ENCODE results near the gene ZNF841. TPM values are rescaled to one million over a fixed set of nuclear protein-coding genes. Genes with fewer than 3 reads are reported as not detected.
"Not testable (repeated sequence)": the region's sequence is repeated elsewhere in the genome, so short reads cannot be mapped to it uniquely, and the experiment has no call there.

Gene ZNF841
- total RNA-seq, 1 donor: 41.9 TPM

- peak; percentile 4 for DNase-seq (ENCODE audit: low read depth)
- no peak for TF ChIP-seq CTCF (IDR thresholded peaks at IDR 0.05; ENCODE audit: insufficient read depth, low read depth, low read length)
- no peak overlapping the region for H3K4me3 ChIP-seq (ENCODE audit: low read depth, low read length)
Measured at GRCh38 chr19:52101866-52102562, 6.4 kb upstream of the ZNF841 start.

GRCh38 chr19:52099497-52100138, 4.1 kb upstream of the ZNF841 start:
- no peak for TF ChIP-seq CTCF (IDR thresholded peaks at IDR 0.05; ENCODE audit: insufficient read depth, low read depth, low read length)
- H3K4me3 ChIP-seq (ENCODE audit: low read depth, low read length): no peak overlapping the region
- peak; percentile 41 for DNase-seq (ENCODE audit: low read depth)

GRCh38 chr19:52096416-52096815, 851 bp upstream of the ZNF841 start:
- H3K4me3 ChIP-seq (ENCODE audit: low read depth, low read length); DNase-seq (ENCODE audit: low read depth): not testable (repeated sequence)

GRCh38 chr19:52094526-52095130, 937 bp downstream of the ZNF841 start:
- TF ChIP-seq CTCF (IDR thresholded peaks at IDR 0.05; ENCODE audit: insufficient read depth, low read depth, low read length): no peak
- H3K4me3 ChIP-seq (ENCODE audit: low read depth, low read length): peak overlapping the region; percentile 100
- peak; percentile 6 for DNase-seq (ENCODE audit: low read depth)

GRCh38 chr19:52086481-52086880, 9.1 kb downstream of the ZNF841 start:
- TF ChIP-seq CTCF (IDR thresholded peaks at IDR 0.05; ENCODE audit: insufficient read depth, low read depth, low read length): no peak
- DNase-seq (ENCODE audit: low read depth): peak; percentile 63
- H3K4me3 ChIP-seq (ENCODE audit: low read depth, low read length): no peak overlapping the region

- DNase-seq (ENCODE audit: low read depth): peak; percentile 42
Measured at GRCh38 chr19:52070496-52070895, 25.1 kb downstream of the ZNF841 start.

More at GRCh38 chr19:52070496-52070895, 25.1 kb downstream of the ZNF841 start:
- no peak for TF ChIP-seq CTCF (IDR thresholded peaks at IDR 0.05; ENCODE audit: insufficient read depth, low read depth, low read length)
- H3K4me3 ChIP-seq (ENCODE audit: low read depth, low read length): no peak overlapping the region
